HCT116 (cell line): ENCODE data around the gene TRAPPC12. TPM values are rescaled to one million over a fixed set of nuclear protein-coding genes. Genes with fewer than 3 reads are reported as not detected.

Experiments used
- ATAC-seq: fragments of 200-7000 bp; cut with Tn5 transposase; 2 replicates; pipeline ENCODE4 v1.9.1; 2020; ENCODE audit warnings: mild to moderate bottlenecking, moderate library complexity
- BruUV-seq: library from RNA; stranded (reverse); fragments of 400-500 nt; replicated peaks from 2 replicates; lab custom pipeline; 2021; lab: Mats Ljungman, UMichigan
- CTCF ChIA-PET: fragments of 300-600 bp; sonication (Branson Sonifier 250); formaldehyde crosslinking; loops from one replicate; lab custom pipeline; 2021; ENCODE audit warnings: antibody characterized with exemption; lab: Charles Lee
- POLR2A ChIA-PET: fragments of 300-600, 350-600 bp; sonication (Branson Sonifier 250); formaldehyde crosslinking; loops from one replicate; lab custom pipeline; 2021; ENCODE audit warnings: antibody characterized with exemption; lab: Charles Lee
- RAD21 ChIA-PET, 2 experiments: fragments of 300-600 bp; sonication (Branson Sonifier 250); formaldehyde crosslinking; loops; one replicate each; lab custom pipeline; 2023; ENCODE audit warnings: low total read pairs in 2 of 2; ENCODE audit not compliant: uncharacterized antibody in 2 of 2, unreplicated experiment in 2 of 2, low non-redundant PET in 1 of 2; lab: Charles Lee
- DNase-seq: peaks from one replicate; pipeline ENCODE4 v3.0.0-alpha.2; 2010; ENCODE audit warnings: low read depth, low spot score
- H2AFZ ChIP-seq: fragments of 200-600 bp; shearing (Covaris generic), sonication (generic); 2 replicates; pipeline ENCODE4 v1.6.1; 2017; ENCODE audit warnings: low read depth, mixed run types, mixed read lengths, antibody characterized with exemption, low read length; ENCODE audit not compliant: poor library complexity, severe bottlenecking
- H3K27ac ChIP-seq: 2 replicates; pipeline ENCODE4 v1.5.1; 2012; ENCODE audit warnings: low read depth, low read length
- H3K27me3 ChIP-seq: fragments of 200-600 bp; sonication (generic); 2 replicates; pipeline ENCODE4 v1.6.1; 2016; ENCODE audit warnings: mixed run types, low read length, mixed read lengths; ENCODE audit not compliant: insufficient read depth
- H3K36me3 ChIP-seq, 2 experiments: fragments of 200-500 bp in 1 of 2; fragments of 200-600 bp in 1 of 2; sonication (Bioruptor generic) in 1 of 2; sonication (generic) in 1 of 2; 2 replicates each; pipeline versions ENCODE4 v1.5.1 to v1.6.1; 2014 to 2016; ENCODE audit warnings: low read length in 2 of 2, inconsistent platforms in 1 of 2, mixed read lengths in 1 of 2, mixed run types in 1 of 2; ENCODE audit not compliant: insufficient read depth in 2 of 2, control insufficient read depth in 1 of 2
- H3K4me1 ChIP-seq, 2 experiments: fragments of 200-600 bp in 1 of 2; sonication (generic) in 1 of 2; 2 replicates each; pipeline versions ENCODE4 v1.5.1 to v1.6.1; 2012 to 2017; ENCODE audit warnings: low read length in 2 of 2, inconsistent platforms in 1 of 2, mild to moderate bottlenecking in 1 of 2, mixed read lengths in 1 of 2, mixed run types in 1 of 2, moderate library complexity in 1 of 2; ENCODE audit not compliant: insufficient read depth in 2 of 2, control insufficient read depth in 1 of 2
- H3K4me2 ChIP-seq: fragments of 200-600 bp; sonication (generic); 2 replicates; pipeline ENCODE4 v1.6.1; 2017; ENCODE audit warnings: mixed run types, low read length, mixed read lengths
- H3K4me3 ChIP-seq, 2 experiments: fragments of 200-600 bp in 1 of 2; sonication (generic) in 1 of 2; replicated peaks in 1 of 2; 2 replicates each; pipeline ENCODE4 v1.5.1; 2011 to 2016; ENCODE audit warnings: low read length in 2 of 2, control low read depth in 1 of 2, low read depth in 1 of 2, mild to moderate bottlenecking in 1 of 2, mixed read lengths in 1 of 2, mixed run types in 1 of 2
- H3K79me2 ChIP-seq: fragments of 200-600 bp; sonication (generic); 2 replicates; pipeline ENCODE4 v1.6.1; 2017; ENCODE audit warnings: mild to moderate bottlenecking, mixed run types, low read length, moderate library complexity, mixed read lengths; ENCODE audit not compliant: insufficient read depth
- H3K9ac ChIP-seq: fragments of 200-600 bp; sonication (generic); 2 replicates; pipeline ENCODE4 v1.6.1; 2016; ENCODE audit warnings: low read length, mixed read lengths
- H3K9me2 ChIP-seq: fragments of 200-600 bp; sonication (generic), shearing (Covaris generic); 2 replicates; pipeline ENCODE4 v1.6.1; 2017; ENCODE audit warnings: mixed run types, mild to moderate bottlenecking, moderate library complexity; ENCODE audit not compliant: insufficient read depth
- H3K9me3 ChIP-seq, 2 experiments: fragments of 200-500 bp in 1 of 2; fragments of 200-600 bp in 1 of 2; sonication (Bioruptor generic) in 1 of 2; sonication (generic) in 1 of 2; 2 replicates each; pipeline ENCODE4 v1.6.1; 2014 to 2017; ENCODE audit warnings: low read length in 2 of 2, mixed read lengths in 2 of 2, inconsistent platforms in 1 of 2, low read depth in 1 of 2, mild to moderate bottlenecking in 1 of 2, mixed run types in 1 of 2, moderate library complexity in 1 of 2; ENCODE audit not compliant: control insufficient read depth in 1 of 2, insufficient read depth in 1 of 2
- H4K20me1 ChIP-seq: fragments of 200-600 bp; sonication (generic), shearing (Covaris generic); 2 replicates; pipeline ENCODE4 v1.6.1; 2017; ENCODE audit warnings: mixed run types, mild to moderate bottlenecking, moderate library complexity; ENCODE audit not compliant: insufficient read depth
- ATF3 ChIP-seq: IDR thresholded peaks from 2 replicates; pipeline ENCODE4 v1.6.1; 2012
- CBX3 ChIP-seq: IDR thresholded peaks from 2 replicates; pipeline ENCODE4 v1.6.1; 2012; ENCODE audit warnings: low read depth
- CEBPB ChIP-seq: IDR thresholded peaks from 2 replicates; pipeline ENCODE4 v1.6.1; 2012; ENCODE audit warnings: low read depth
- CTCF ChIP-seq, 3 experiments: fragments of 200-600 bp in 1 of 3; sonication (generic) in 1 of 3; IDR thresholded peaks in 2 of 3; conservative IDR thresholded peaks in 1 of 3; 2 replicates each; pipeline ENCODE4 v1.5.1; 2012 to 2017; ENCODE audit warnings: low read depth in 2 of 3, low read length in 2 of 3, antibody characterized with exemption in 1 of 3, borderline replicate concordance in 1 of 3, control low read depth in 1 of 3, mild to moderate bottlenecking in 1 of 3, mixed read lengths in 1 of 3, mixed run types in 1 of 3, moderate library complexity in 1 of 3; ENCODE audit not compliant: insufficient read depth in 1 of 3
- EGR1 ChIP-seq: IDR thresholded peaks from 2 replicates; pipeline ENCODE4 v1.6.1; 2012; ENCODE audit warnings: low read depth
- ELF1 ChIP-seq: IDR thresholded peaks from 2 replicates; pipeline ENCODE4 v1.6.1; 2012; ENCODE audit warnings: low read depth, borderline replicate concordance
- EZH2phosphoT487 ChIP-seq: fragments of 200-600 bp; IDR thresholded peaks from 2 replicates; pipeline ENCODE4 v1.6.1; 2018; ENCODE audit warnings: antibody characterized with exemption, borderline replicate concordance
- POLR2A ChIP-seq: IDR thresholded peaks from 2 replicates; pipeline ENCODE4 v1.7.0; 2011; ENCODE audit warnings: borderline replicate concordance; ENCODE audit not compliant: insufficient read depth, insufficient read length; ENCODE audit errors: extremely low read depth
- RAD21 ChIP-seq: IDR thresholded peaks from 2 replicates; pipeline ENCODE4 v1.6.1; 2012; ENCODE audit warnings: low read depth, mild to moderate bottlenecking
- SIN3A ChIP-seq: IDR thresholded peaks from 2 replicates; pipeline ENCODE4 v1.6.1; 2012; ENCODE audit warnings: low read depth
- SP1 ChIP-seq: IDR thresholded peaks from 2 replicates; pipeline ENCODE4 v1.6.1; 2012; ENCODE audit warnings: low read depth
- TCF7L2 ChIP-seq: IDR thresholded peaks from 2 replicates; pipeline ENCODE4 v1.7.0; 2011; ENCODE audit warnings: borderline replicate concordance, inconsistent platforms; ENCODE audit not compliant: insufficient read depth, insufficient read length; ENCODE audit errors: extremely low read depth
- ZBTB33 ChIP-seq: IDR thresholded peaks from 2 replicates; pipeline ENCODE4 v1.6.1; 2011; ENCODE audit warnings: mild to moderate bottlenecking, low read length, moderate library complexity; ENCODE audit not compliant: insufficient replicate concordance; ENCODE audit errors: extremely low read depth
- ZFX ChIP-seq: fragments of 450-650 bp; IDR thresholded peaks from 2 replicates; pipeline ENCODE4 v1.6.1; 2017
- ZNF274 ChIP-seq: fragments of 200-500 bp; sonication (Bioruptor generic); IDR thresholded peaks from 2 replicates; pipeline ENCODE4 v1.6.1; 2014; ENCODE audit warnings: mild to moderate bottlenecking, low read depth, low read length, inconsistent platforms
- intact Hi-C: fragments of 100-400 bp; cut with micrococcal nuclease; formaldehyde crosslinking; loops from 2 replicates; pipeline ENCODE4 v1.10.0; 2022
- total RNA-seq: library from RNA; stranded (reverse); gene quantifications from one replicate; pipeline ENCODE4 v1.2.1, GENCODE V29; 2021; ENCODE audit not compliant: unreplicated experiment

The TRAPPC12 gene
- total RNA-seq, 1 experiment from 2014 or later, result 47.4 TPM

GRCh38 chr2:3491306-3491705 is 111.8 kb downstream of the TRAPPC12 start:
- Histone ChIP-seq H3K4me1 (no peaks in the 10 kb centered on the region), H3K4me3 (no peak overlapping the region), H3K9me2 (no peaks in the 10 kb centered on the region), H2AFZ (no peak overlapping the region), H3K27ac (no peak overlapping the region), H3K79me2 (no peaks in the 10 kb centered on the region), H3K9me3 (no peaks in the 10 kb centered on the region)
- intact Hi-C loops, result no loop called here
- no peak for DNase-seq
- no TSS peak for BruUV-seq
- TF ChIP-seq ZFX (no peak), TCF7L2 (no peak)
- TF ChIP-seq, all 23 proteins: peak for 0
- Histone ChIP-seq H3K27me3 (no peaks in the 10 kb centered on the region), H3K4me2 (no peak overlapping the region), H4K20me1 (no peaks in the 10 kb centered on the region), H3K9ac (no peak overlapping the region), H3K36me3 (no peaks in the 10 kb centered on the region)
- POLR2A ChIA-PET, result no interaction called here
- CTCF ChIA-PET, result no interaction called here
- ATAC-seq, result no peak
- RAD21 ChIA-PET, result no interaction called here

GRCh38 chr2:3491716-3492474 is 112.4 kb downstream of the TRAPPC12 start:
- no peaks in the 10 kb centered on the region for H3K9me3 ChIP-seq
- DNase-seq (no peak), ATAC-seq (no peak)
- no peak for TF ChIP-seq ELF1
- TF ChIP-seq EGR1, result no peak
- no peak for TF ChIP-seq RAD21
- TF ChIP-seq CTCF (IDR thresholded peaks at IDR 0.05 in 2 of 3, conservative IDR thresholded peaks at IDR 0.05 in 1 of 3; ENCODE audit: borderline replicate concordance in 1 of 3, insufficient read depth in 1 of 3, low read depth in 2 of 3, low read length in 2 of 3), result no peak
- TF ChIP-seq EZH2phosphoT487, result no peak
- no peak for TF ChIP-seq POLR2A
- TF ChIP-seq CBX3, result no peak
- no peak for TF ChIP-seq SP1
- TF ChIP-seq ZBTB33, result no peak
- no peak for TF ChIP-seq CEBPB
- no peak for TF ChIP-seq SIN3A
- TF ChIP-seq ATF3, result no peak
- TF ChIP-seq ZNF274, result no peak
- H3K4me3 ChIP-seq, result no peak overlapping the region
- ChIA-PET POLR2A (no interaction called here), RAD21 (no interaction called here), CTCF (no interaction called here)
- no peaks in the 10 kb centered on the region for H3K79me2 ChIP-seq
- H3K4me2 ChIP-seq, result no peak overlapping the region
- no peak overlapping the region for H3K27ac ChIP-seq
- intact Hi-C loops, result no loop called here
- no peak overlapping the region for H2AFZ ChIP-seq
- H3K9ac ChIP-seq, result no peak overlapping the region
- no peaks in the 10 kb centered on the region for H3K4me1 ChIP-seq
- H3K27me3 ChIP-seq, result no peaks in the 10 kb centered on the region
- H3K9me2 ChIP-seq, result no peaks in the 10 kb centered on the region
- no TSS peak for BruUV-seq
- H3K36me3 ChIP-seq, result no peaks in the 10 kb centered on the region
- no peaks in the 10 kb centered on the region for H4K20me1 ChIP-seq
